DMS 273 (cell line): ENCODE data around the gene SLC6A6.

Experiments
- DNase-seq: peaks from one replicate; lab custom pipeline; 2025; ENCODE audit not compliant: unreplicated experiment; lab: John Stamatoyannopoulos, UW

SLC6A6 gene

GRCh38 chr3:14481646-14482036 lies 79.2 kb downstream of the SLC6A6 start:
- no peak for DNase-seq

DNA sequence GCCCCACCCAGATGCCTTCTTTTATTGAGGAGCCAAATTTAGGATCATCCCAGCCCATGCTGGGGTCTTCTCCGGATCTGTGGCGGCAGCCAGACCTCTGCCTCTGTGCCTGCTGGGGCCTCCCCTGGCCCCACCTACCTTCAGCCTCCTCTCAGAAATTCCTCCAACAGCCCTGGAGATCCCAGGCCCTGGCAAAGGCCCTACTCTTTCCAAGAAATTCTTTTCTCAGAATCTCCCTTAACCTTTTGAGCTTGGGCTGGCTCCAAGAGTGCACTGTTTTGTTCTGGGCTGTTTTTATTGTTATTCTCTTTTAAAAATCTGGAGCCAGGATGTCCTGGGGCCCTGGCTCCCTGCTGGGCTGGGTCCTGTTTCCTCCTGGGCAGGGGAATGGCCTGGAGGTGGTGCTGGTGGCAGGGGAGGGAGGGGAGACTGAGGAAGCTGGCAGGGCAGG lies 79.9 kb downstream of the SLC6A6 start:
- no peak for DNase-seq

DNA sequence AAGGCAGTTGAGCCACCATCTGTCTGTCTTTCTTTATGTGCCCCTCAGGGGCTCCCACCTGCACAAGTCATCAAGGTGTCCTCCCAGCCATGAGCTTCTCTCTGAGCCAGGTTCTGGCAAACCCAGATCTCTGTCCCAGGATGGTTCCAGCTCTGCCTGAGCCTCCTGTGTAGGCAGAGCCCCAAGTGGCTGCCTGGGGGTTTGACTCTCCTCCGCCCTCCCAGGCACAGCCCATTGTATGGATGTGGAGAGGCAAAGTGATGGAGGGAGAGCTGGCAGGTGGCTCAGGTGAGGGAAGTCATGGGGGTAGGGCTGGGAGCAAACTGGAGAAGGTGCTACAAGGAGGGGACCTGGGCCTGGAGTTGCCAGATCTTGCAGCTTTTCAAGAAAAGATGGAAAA lies 80.9 kb downstream of the SLC6A6 start:
- no peak for DNase-seq

- DNase-seq = no peak
Measured at GRCh38 chr3:14484741-14485140, 82.3 kb downstream of the SLC6A6 start.

- no peak for DNase-seq
Measured at GRCh38 chr3:14485981-14486380, 83.6 kb downstream of the SLC6A6 start.

DNA sequence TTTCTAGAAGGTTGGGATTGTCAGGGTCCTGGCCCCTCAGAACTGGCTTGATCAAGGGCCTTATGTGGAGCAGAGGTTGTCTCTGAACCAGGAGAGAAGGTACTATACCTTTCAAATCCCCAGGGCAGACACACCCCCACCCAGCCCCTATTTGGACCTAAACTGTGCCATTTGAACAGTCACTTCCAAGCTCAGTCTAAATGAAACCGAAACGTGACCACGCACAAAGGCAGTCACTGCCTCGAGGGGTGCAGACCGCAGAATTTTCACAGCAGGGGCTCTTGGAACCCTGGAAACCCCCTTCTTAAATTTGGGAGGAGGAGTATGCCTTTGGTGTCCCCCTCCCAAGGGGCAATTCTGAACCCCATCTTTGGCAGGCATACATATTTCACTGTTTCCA lies 84.1 kb downstream of the SLC6A6 start:
- DNase-seq = no peak

GRCh38 chr3:14487086-14487485 lies 84.7 kb downstream of the SLC6A6 start:
- DNase-seq = no peak

DNA sequence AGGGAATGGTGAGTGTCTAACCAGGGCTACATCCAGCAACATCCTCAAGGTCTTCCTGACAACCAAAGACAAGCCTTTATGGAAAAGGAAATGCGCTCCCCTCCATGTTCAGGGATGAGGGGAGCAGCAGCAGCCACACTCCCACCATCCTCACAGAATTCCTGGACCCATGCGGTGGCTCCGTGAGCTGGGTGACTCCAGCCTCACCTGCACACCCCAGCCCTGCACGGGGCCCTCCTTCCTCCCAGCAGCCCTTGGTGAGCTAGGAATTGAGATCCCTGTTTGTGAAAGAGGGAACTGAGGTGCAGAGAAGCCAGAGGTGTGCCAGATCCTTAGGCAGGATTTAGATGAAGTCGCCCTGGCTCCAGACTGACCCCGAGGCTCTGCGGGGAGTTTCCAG lies 85.4 kb downstream of the SLC6A6 start:
- DNase-seq = no peak

DNA sequence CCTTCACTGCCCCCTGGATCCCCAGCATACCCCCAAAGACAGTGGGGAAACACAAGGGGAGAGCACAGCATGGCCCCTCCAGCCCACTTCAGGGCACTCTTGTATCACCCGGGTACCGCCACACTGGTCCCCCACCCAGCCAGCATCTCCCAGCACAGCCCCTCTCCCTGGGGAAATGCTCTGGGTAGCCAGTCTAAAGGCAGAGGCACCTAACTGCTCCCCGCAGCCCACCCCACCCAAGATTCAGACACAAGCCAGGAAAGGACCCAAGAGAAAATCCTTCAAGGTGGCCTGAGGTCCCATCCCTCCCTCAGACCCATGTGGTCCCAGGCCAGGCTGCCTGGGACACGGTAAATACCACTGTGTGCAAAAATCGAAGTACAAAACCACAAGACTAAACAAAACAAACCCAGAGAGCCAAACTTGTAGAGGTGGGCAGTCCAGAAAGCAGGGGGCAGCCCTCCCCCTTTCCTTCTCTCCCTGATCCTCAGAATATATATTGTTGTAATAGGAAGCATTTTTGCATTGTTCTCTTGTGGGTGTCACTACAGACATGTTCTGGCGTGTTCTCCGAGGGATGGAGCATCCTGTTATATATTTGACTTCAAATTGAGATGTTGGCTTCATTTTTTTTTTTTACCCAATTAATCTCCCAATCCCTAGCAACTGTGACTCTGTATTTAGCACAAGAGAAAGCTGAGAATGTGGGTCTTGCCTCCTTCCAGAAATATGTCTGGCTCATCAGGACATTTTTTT lies 86.1 kb downstream of the SLC6A6 start:
- no peak for DNase-seq

GRCh38 chr3:14489641-14490040 lies 87.2 kb downstream of the SLC6A6 start:
- DNase-seq = no peak

DNA sequence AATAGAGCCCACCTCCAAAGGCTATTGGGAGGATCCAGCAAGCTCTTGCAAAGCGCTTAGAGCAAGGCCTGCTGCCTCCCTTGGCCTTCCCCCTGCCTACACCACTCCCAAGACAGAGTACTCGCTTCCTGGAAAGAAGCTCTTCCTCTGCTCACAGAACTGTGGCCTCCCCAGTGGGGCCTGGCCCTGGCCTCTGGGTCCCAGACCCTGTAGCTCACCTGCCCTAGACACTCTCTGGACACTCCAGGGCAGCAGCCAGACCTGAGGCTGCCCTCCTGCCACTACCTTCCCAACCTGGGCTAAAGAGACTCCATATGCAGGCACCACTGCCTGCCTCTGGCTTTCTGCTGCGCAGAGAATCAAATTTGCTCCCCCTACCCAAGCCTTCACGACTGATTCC lies 87.8 kb downstream of the SLC6A6 start:
- no peak for DNase-seq

GRCh38 chr3:14490831-14491230 lies 88.4 kb downstream of the SLC6A6 start:
- DNase-seq = no peak

- DNase-seq = no peak
Measured at GRCh38 chr3:14491396-14492190, 89.2 kb downstream of the SLC6A6 start.

- no peak for DNase-seq
Measured at GRCh38 chr3:14492948-14493881, 90.8 kb downstream of the SLC6A6 start.

DNA sequence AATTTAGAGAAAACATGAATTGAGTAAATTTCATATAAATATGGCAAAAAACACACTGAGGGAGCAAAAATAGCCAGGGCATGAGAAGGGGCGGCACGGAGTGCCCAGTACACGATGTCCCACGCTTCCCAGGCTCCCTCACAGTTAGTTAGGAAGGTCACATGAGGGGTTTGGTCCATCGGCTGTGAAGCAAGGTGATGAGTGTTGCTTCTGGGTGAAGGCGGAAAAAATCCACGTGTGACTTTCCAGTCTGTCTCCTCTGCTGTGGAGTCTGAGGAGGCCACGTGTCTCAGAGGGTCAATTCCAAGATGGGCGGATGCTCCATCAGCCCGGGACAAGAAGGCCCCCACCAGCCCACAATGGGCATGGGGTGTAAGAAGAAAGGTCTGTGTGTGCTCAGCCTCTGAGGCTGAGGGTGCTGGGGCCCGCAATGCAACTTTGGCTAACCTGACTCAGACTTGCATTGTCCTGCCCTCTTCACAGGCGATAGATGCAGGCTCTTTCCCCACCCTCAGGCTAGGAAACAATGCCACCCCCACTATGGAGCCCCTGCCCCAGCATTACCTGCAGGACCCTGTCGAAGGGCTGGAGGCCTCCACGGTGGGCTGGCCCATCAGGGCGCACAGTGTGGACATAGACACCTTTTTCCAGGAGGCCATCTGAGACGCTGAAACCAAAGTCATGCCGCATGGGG lies 92.0 kb downstream of the SLC6A6 start:
- no peak for DNase-seq

- DNase-seq = no peak
Measured at GRCh38 chr3:14494973-14495300, 92.5 kb downstream of the SLC6A6 start.

DNA sequence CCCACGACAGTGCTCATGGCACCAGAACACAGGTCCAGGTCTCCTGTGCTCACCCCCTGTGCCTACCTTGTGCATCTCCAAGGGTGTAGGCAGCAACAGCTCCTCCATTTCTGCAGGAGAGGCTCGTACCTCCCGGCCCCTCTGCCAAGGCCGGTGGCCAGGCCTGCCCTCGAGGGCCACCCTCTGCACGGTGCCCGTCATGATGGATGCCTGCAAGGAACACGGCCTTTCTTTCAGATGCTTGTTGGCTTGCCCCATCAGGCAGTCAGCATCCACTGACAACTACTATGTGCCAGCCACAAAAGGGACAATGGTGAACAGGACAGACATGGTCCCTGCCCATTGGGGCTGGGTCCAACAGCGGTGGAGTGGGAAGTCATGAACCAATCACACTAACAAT lies 93.9 kb downstream of the SLC6A6 start:
- no peak for DNase-seq

GRCh38 chr3:14497321-14497720 lies 94.9 kb downstream of the SLC6A6 start:
- DNase-seq = peak; percentile 12

DNA sequence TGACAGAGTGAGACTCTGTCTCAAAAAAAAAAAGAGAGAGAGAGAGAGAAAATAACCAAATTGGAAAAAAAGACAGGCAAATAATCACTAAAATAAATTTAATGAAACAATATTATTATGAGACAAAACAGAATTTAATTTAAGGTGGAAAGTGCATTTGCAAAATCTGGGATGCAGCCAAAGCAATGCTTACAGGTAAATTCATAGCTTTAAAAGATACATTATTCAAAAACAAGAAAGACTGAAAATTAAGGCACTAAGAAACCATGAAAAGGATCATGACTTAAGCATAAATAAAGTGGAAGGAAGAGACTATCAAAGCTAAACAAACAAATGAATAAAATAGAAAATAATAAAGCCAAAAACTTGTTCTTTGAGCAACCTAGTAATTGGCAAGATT lies 100.1 kb downstream of the SLC6A6 start:
- no peak for DNase-seq

DNA sequence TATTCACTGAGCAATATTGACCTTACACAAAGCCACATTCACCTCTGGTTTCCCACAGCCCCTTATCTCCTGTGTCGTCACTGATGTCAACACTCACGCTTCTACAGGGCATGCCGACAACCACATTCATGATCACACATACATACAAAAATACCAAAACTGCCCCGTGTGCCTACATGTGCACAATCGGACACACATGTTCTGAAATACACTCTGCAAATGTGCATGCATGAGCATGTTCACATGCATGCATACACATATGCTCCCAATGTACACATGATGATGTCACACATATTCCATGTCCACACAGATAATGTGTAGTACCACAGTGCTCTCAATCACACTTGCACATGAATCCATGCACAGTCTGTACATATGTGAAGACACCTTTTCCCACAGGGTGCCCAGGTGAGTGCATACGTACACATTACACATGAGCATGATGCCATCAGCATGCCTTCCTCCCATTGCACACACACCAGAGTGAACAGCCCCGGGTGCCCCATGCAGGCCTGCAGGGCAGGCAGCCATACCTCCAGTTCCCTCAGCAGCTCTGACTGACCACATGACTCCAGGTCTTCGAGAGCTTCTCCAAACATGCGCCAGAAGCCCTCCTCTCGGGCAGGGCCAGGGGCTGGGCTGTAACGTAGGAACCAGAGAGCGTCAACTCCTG lies 100.8 kb downstream of the SLC6A6 start:
- no peak for DNase-seq
